HG02759 (cell line): Measurements from ENCODE around the gene HUWE1.
"Not testable (repeated sequence)": the region's sequence is repeated elsewhere in the genome, so short reads cannot be mapped to it uniquely, and the experiment has no call there.

ENCODE experiments used
- ATAC-seq: cut with Tn5 transposase; IDR thresholded peaks from one replicate; pipeline ENCODE4 v1.9.1; 2021; ENCODE audit warnings: mild to moderate bottlenecking, moderate library complexity; ENCODE audit not compliant: unreplicated experiment

Gene HUWE1

DNA sequence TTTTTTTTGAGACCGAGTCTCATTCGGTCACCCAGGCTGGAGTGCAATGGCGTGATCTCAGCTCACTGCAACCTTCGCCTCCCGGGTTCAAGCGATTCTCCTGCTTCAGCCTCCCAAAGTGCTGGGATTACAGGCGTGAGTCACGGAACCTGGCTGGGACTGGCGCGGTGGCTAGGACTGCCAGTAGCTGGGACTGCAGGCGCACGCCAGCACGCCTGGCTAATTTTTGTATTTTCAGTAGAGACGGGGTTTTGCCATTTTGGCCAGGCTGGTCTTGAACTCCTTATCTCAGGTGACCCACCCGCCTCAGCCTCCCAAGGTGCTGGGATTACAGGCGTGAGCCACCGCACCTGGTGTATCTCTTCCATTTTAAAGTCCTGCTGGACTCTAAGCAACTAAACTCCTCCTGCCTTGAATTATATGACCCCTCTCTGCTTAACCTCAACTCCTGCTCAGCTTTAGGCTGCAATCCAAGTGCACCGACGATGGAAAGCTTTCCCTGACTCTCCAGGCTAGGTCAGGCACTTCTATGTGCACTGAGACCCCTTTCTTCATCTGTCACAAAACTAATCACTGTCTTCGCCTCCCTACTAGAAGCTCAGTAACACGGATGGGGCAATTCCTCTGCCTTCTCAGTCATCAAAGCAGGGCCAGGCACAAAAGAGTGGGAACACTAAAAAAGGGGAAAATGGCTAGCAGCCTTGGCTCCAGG, 155.1 kb downstream of the HUWE1 start:
- not testable (repeated sequence) for ATAC-seq

DNA sequence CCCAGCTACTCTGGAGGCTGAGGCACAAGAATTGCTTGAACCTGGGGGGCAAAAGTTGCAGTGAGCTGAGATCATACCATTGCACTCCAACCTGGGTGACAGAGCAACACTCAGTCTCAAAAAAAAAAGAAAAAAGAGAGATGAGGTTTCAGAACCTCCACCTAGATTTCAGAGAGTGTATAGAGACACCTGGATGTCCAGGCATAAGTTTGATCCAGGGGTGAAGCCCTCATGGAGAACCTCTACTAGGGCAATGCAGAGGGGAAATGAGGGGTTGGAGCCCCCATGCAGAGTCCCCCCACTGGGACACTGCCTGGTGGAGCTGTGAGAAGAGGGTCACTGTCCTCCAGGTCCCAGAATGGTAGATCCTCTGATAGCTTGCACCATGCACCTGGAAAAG, 159.5 kb downstream of the HUWE1 start:
- no peak for ATAC-seq

DNA sequence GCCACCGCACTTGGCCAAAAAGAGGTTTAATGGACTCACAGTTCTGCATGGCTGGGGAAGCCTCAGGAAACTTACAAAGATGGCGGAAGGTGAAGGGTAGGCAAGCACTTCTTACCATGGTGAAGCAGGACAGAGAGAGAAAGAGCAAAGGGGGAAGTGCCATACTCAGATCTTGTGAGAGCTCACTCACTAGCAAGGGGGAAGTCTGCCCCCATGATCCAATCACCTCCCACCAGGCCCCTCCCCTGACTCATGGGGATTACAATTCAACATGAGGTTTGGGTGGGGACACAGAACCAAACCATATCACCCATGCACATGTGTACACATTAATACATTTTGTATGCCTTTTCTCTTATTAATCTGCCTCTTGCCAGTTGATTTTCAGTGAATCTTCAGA, 175.2 kb downstream of the HUWE1 start:
- ATAC-seq = no peak

DNA sequence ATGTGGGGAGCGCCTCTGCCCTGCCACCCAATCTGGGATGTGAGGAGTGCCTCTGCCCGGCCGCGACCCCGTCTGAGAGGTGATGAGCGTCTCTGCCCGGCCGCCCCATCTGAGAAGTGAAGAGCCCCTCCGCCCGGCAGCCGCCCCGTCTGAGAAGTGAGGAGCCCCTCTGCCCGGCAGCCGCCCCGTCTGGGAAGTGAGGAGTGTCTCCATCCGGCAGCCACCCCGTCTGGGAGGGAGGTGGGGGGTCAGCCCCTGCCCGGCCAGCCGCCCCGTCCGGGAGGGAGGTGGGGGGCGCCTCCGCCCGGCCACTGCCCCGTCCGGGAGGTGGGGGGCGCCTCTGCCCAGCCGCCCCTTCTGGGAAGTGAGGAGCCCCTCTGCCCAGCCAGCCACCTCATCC, 182.5 kb downstream of the HUWE1 start:
- not testable (repeated sequence) for ATAC-seq

DNA sequence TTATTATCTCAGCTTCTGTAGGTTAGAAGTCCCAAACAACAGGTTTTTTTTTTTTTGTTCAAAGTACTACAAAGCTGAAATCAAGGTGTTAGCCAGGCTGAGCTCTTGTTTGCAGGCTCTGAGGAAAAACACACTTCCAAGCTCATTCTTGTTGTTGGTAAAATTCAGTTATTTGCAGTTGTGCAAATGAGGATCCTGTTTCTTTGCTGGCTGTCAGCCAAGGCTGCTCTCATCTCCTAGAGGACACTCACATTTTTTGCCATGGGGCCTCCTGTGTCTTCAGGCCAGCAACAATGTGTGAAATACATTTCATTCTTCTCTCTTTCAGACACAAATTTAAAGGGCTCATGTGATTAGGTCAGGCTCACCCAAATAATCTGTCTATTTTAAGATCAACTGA, 192.1 kb downstream of the HUWE1 start:
- ATAC-seq = no peak

DNA sequence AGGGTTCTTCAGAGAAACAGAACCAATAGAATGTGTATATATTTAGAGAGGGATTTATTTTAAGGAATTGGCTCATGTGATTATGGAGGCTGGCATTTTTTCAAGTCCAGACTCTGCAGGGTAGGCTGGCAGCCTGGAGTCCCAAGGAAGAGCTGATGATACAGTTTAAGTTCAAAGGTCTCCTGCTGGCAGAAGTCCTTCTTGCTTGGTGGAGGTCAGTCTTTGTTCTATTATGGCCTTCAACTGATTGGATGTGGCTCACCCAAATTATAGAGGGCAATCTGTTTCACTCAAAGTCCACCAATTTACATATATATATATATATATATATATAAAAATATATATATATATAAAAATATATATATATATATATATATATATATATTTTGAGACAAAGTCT, 200.2 kb downstream of the HUWE1 start:
- no peak for ATAC-seq

DNA sequence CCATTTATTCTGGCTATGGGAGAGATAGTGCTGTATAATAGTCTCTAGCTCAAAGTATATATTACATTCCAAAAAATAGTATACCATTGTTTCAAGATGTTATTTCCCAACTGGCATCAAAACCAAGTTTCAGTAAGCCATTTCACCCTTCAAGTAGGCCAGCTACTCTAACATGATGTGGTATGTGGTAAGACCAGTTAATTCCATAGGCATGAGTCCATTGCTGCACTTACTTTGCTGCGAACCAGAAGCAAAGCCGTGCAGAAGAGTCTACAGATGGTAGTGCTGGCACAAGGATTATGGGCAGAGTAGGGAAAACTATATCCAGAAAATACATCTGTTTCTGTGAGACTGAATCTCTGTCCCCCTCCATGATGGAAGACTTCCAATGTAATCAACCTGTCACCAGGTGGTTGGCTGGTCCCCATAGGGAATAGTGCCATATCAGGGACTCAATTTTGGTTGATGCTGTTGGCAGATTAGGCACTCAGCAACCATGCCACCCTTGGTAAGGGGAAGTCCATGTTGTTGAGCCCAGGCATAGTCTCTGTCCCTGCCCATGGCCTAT, 202.6 kb downstream of the HUWE1 start:
- ATAC-seq = no peak

DNA sequence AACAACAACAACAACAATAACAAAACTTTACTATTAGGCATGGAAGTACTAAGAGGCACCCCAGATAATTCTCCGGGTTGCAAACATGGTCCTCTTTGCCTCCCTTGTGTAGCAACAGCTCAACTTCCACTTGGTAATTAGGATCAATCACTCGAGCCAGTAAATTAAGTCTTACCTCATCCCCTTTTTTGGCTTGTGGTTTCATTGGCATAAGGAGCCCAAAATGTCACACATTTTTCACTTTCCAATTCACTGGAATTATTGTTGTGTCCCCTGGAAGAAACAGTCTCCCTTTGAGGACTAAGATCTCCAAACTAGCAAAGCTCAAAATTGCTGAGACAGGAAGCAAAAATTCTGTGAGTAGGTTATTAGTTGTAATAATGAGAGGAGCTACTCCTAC, 203.1 kb downstream of the HUWE1 start:
- no peak for ATAC-seq
